Duodenal mucosa (tissue), 2 donors: ENCODE data around the gene CARD9.

ENCODE experiments used
- H3K27ac ChIP-seq: one replicate; pipeline ENCODE4 v1.7.0; 2013; ENCODE audit warnings: low read depth, low read length
- H3K27me3 ChIP-seq, 2 donors: one replicate each; pipeline ENCODE4 v1.7.0; 2013; ENCODE audit warnings: low read length in 2 of 2, control low read depth in 1 of 2; ENCODE audit not compliant: insufficient read depth in 2 of 2, control insufficient read depth in 1 of 2
- H3K36me3 ChIP-seq, 2 donors: one replicate each; pipeline ENCODE4 v1.7.0; 2013; ENCODE audit warnings: low read length in 2 of 2, control low read depth in 1 of 2; ENCODE audit not compliant: insufficient read depth in 2 of 2, control insufficient read depth in 1 of 2
- H3K4me1 ChIP-seq, 2 donors: one replicate each; pipeline ENCODE4 v1.7.0; 2013; ENCODE audit warnings: low read length in 2 of 2, control low read depth in 1 of 2; ENCODE audit not compliant: insufficient read depth in 2 of 2, control insufficient read depth in 1 of 2
- H3K4me3 ChIP-seq, 2 donors: one replicate each; pipeline ENCODE4 v1.7.0; 2013; ENCODE audit warnings: low read length in 2 of 2, low read depth in 1 of 2
- H3K9ac ChIP-seq, 2 donors: one replicate each; pipeline ENCODE4 v1.7.0; 2013; ENCODE audit warnings: low read length in 2 of 2, low read depth in 1 of 2
- H3K9me3 ChIP-seq, 2 donors: one replicate each; pipeline ENCODE4 v1.7.0; 2013; ENCODE audit warnings: low read length in 2 of 2, control low read depth in 1 of 2; ENCODE audit not compliant: control insufficient read depth in 1 of 2

Gene CARD9

DNA sequence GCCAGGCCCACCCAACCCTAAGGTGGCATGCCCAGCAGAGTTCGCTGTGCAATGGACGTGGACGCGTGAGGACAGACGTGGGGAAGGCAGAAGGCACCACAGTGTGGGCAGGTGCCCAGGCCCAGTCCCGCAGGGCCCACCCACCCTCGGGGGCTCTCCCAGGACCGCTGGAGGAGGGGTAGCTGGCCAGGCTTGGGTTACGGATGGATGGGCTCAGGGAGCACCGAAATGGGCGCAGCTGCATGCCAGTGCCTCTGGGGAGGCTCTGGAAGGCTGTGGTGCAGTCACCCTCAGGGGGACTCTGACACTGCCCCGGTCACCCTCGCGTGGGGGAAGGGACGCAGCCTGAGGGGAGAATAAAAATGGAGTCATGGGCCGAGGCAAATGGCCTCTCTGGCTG is 55.8 kb downstream of the CARD9 start:
- no peak overlapping the region for H3K27ac ChIP-seq
- no peaks in the 10 kb centered on the region for H3K4me1 ChIP-seq
- H3K4me3 ChIP-seq = no peak overlapping the region
- H3K27me3 ChIP-seq = peaks cover 0 to 5% of the 10 kb centered on the region in 2 donors
- H3K9me3 ChIP-seq = peaks cover 7 to 10% of the 10 kb centered on the region in 2 donors
- no peak overlapping the region for H3K9ac ChIP-seq
- no peaks in the 10 kb centered on the region for H3K36me3 ChIP-seq

DNA sequence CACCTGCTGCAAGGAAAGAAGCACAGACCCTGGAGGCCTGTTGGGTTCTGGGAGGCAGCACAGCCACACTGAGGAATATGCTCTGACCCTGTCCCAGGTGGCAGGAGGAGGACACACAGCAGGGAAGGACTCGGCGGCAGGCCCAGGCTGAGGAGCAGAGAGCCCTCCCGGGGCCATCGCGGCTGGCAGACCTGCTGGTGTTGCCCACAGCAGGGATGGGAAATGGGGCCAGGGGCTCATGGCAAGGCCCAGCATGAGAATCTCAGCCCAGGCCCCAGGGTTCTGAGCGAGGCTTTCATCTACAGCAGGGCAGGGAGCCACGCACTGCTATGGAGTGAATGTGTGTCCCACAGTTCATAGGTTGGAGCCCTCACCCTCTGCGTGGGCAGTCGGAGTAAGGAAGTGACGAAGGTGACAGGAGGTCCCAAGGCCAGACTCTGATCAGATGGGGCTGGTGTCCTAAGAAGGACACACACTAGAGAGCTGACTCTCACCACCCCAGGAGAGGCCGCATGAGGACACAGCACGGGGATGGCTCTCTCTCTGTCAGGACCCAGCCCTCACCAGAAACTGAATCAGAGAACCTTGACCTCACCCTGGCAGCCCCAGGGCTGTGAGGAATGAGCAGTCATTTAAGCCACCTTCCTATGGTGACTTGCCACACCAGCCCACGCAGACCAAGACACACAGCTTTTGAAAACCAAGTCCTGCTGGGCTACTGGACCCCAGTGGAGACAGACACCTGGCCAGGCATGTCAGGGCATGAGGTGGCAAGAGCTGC is 56.4 kb downstream of the CARD9 start:
- Histone ChIP-seq H3K4me1 (no peaks in the 10 kb centered on the region), H3K27ac (no peak overlapping the region), H3K27me3 (peaks cover 0 to 3% of the 10 kb centered on the region in 2 donors)

DNA sequence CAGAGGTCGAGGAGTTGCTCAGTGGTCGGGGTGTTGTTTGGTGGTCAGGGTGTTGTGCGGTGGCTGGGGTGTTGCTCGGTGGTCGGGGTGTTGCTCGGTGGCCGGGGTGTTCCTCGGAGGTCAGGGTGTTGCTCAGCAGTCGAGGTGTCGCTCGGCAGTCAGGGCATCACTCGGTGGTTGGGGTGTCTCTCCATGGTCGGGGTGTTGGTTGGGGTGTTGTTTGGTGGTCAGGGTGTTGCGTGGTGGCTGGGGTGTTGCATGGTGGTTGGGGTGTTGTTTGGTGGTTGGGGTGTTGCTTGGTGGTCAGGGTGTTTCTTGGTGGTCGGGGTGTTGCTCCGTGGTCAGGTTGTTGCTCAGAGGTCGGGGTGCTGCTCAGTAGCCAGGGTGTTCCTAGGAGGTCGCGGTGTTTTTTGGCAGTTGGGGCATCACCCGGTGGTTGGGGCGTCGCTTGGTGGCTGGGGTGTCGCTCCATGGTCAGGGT is 57.2 kb downstream of the CARD9 start:
- Histone ChIP-seq H3K9me3 (peaks cover 7 to 10% of the 10 kb centered on the region in 2 donors), H3K9ac (no peak overlapping the region), H3K27me3 (peaks cover 0 to 2% of the 10 kb centered on the region in 2 donors), H3K27ac (no peak overlapping the region), H3K4me3 (no peak overlapping the region), H3K36me3 (no peaks in the 10 kb centered on the region), H3K4me1 (no peaks in the 10 kb centered on the region)

More for the DNA sequence above, 56.4 kb downstream of the CARD9 start:
- Histone ChIP-seq H3K36me3 (no peaks in the 10 kb centered on the region), H3K9ac (no peak overlapping the region), H3K9me3 (peaks cover 7 to 10% of the 10 kb centered on the region in 2 donors), H3K4me3 (no peak overlapping the region)

GRCh38 chr9:136314944-136315343 is 58.5 kb downstream of the CARD9 start:
- Histone ChIP-seq H3K27ac (no peak overlapping the region), H3K4me3 (no peak overlapping the region), H3K9ac (no peak overlapping the region), H3K9me3 (peaks cover 7 to 10% of the 10 kb centered on the region in 2 donors), H3K4me1 (no peaks in the 10 kb centered on the region), H3K27me3 (peaks cover 0 to 4% of the 10 kb centered on the region in 2 donors), H3K36me3 (no peaks in the 10 kb centered on the region)

DNA sequence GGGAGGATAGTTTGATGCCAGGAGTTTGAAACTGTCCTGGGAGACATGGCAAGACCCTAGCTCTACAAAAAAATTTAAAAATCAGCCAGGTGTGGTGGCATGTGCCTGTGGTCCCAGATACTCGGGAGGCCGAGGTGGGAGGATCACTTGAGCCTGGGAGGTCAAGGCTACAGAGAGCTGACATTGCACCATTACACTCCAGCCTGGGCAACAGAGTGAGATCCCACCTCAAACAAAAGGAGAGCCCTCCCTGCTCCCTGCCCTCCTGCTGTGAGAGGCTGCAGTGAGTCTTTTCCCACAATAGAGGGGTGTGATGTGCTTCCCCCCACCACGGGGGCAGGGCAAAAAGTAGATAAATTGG is 59.4 kb downstream of the CARD9 start:
- H3K27ac ChIP-seq = no peak overlapping the region
- H3K9ac ChIP-seq = no peak overlapping the region
- peaks cover 0 to 10% of the 10 kb centered on the region in 2 donors for H3K27me3 ChIP-seq
- peaks cover 7 to 10% of the 10 kb centered on the region in 2 donors for H3K9me3 ChIP-seq
- no peaks in the 10 kb centered on the region for H3K36me3 ChIP-seq
- no peak overlapping the region for H3K4me3 ChIP-seq
- no peaks in the 10 kb centered on the region for H3K4me1 ChIP-seq
